ENCODE measurements around the gene LAMC1. TPM values are rescaled to one million over a fixed set of nuclear protein-coding genes. Genes with fewer than 3 reads are reported as not detected.

The LAMC1 gene
- total RNA-seq, 1 experiment from 2014 or later, result 383 TPM

GRCh38 chr1:183105449-183105848 is 82.2 kb downstream of the LAMC1 start:
- DNase-seq (ENCODE audit: low read depth), result peak; percentile 53

- DNase-seq (ENCODE audit: low read depth), result no peak
Measured at GRCh38 chr1:183106166-183106565, 82.9 kb downstream of the LAMC1 start.

GRCh38 chr1:183106746-183107145 is 83.5 kb downstream of the LAMC1 start:
- DNase-seq (ENCODE audit: low read depth), result no peak

- no peak for DNase-seq (ENCODE audit: low read depth)
Measured at GRCh38 chr1:183110326-183110880, 87.2 kb downstream of the LAMC1 start.

- DNase-seq (ENCODE audit: low read depth), result no peak
Measured at GRCh38 chr1:183114441-183114840, 91.2 kb downstream of the LAMC1 start.

GRCh38 chr1:183116416-183116815 is 93.2 kb downstream of the LAMC1 start:
- no peak for DNase-seq (ENCODE audit: low read depth)

- no peak for DNase-seq (ENCODE audit: low read depth)
Measured at GRCh38 chr1:183121609-183122008, 98.4 kb downstream of the LAMC1 start.

GRCh38 chr1:183124259-183124658 is 101.0 kb downstream of the LAMC1 start:
- DNase-seq (ENCODE audit: low read depth), result peak; percentile 19

GRCh38 chr1:183125279-183125999 is 102.2 kb downstream of the LAMC1 start:
- DNase-seq (ENCODE audit: low read depth), result no peak

GRCh38 chr1:183126000-183126366 is 102.8 kb downstream of the LAMC1 start:
- no peak for DNase-seq (ENCODE audit: low read depth)

- DNase-seq (ENCODE audit: low read depth), result no peak
Measured at GRCh38 chr1:183126528-183126927, 103.3 kb downstream of the LAMC1 start.

GRCh38 chr1:183129921-183130690 is 106.9 kb downstream of the LAMC1 start:
- no peak for DNase-seq (ENCODE audit: low read depth)

GRCh38 chr1:183131166-183131565 is 107.9 kb downstream of the LAMC1 start:
- DNase-seq (ENCODE audit: low read depth), result no peak

- peak; percentile 65 for DNase-seq (ENCODE audit: low read depth)
Measured at GRCh38 chr1:183135336-183135735, 112.1 kb downstream of the LAMC1 start.

- no peak for DNase-seq (ENCODE audit: low read depth)
Measured at GRCh38 chr1:183137782-183138181, 114.6 kb downstream of the LAMC1 start.

GRCh38 chr1:183138301-183138700 is 115.1 kb downstream of the LAMC1 start:
- peak; percentile 50 for DNase-seq (ENCODE audit: low read depth)

GRCh38 chr1:183139281-183139942 is 116.2 kb downstream of the LAMC1 start:
- DNase-seq (ENCODE audit: low read depth), result peak; percentile 90

GRCh38 chr1:183140633-183141032 is 117.4 kb downstream of the LAMC1 start:
- no peak for DNase-seq (ENCODE audit: low read depth)

- DNase-seq (ENCODE audit: low read depth), result no peak
Measured at GRCh38 chr1:183142171-183142570, 119.0 kb downstream of the LAMC1 start.

- DNase-seq (ENCODE audit: low read depth), result peak; percentile 57
Measured at GRCh38 chr1:183143576-183144315, 120.5 kb downstream of the LAMC1 start.

GRCh38 chr1:183144752-183145151 is 121.5 kb downstream of the LAMC1 start:
- DNase-seq (ENCODE audit: low read depth), result no peak
